Amniotic epithelial cell (primary cell): ENCODE data around the gene EPN1.

Experiments used
- DNase-seq: peaks from one replicate; pipeline ENCODE4 v3.0.0-alpha.2; 2010; ENCODE audit warnings: low read depth

The EPN1 gene

GRCh38 chr19:55679343-55680257 is 4.6 kb downstream of the EPN1 start:
- no peak for DNase-seq

GRCh38 chr19:55680339-55681130 is 5.5 kb downstream of the EPN1 start:
- DNase-seq = no peak

- DNase-seq = no peak
Observed at GRCh38 chr19:55681131-55682092, 6.4 kb downstream of the EPN1 start.

GRCh38 chr19:55683449-55684261 is 8.6 kb downstream of the EPN1 start:
- no peak for DNase-seq

GRCh38 chr19:55684946-55685681 is 10.1 kb downstream of the EPN1 start:
- no peak for DNase-seq

GRCh38 chr19:55685776-55686175 is 10.8 kb downstream of the EPN1 start:
- no peak for DNase-seq

GRCh38 chr19:55686311-55687050 is 11.5 kb downstream of the EPN1 start:
- no peak for DNase-seq

- DNase-seq = no peak
Observed at GRCh38 chr19:55687281-55688201, 12.5 kb downstream of the EPN1 start.

- DNase-seq = no peak
Observed at GRCh38 chr19:55688422-55689218, 13.6 kb downstream of the EPN1 start.

- DNase-seq = no peak
Observed at GRCh38 chr19:55689411-55690108, 14.5 kb downstream of the EPN1 start.

GRCh38 chr19:55690109-55690768 is 15.2 kb downstream of the EPN1 start:
- DNase-seq = no peak

- no peak for DNase-seq
Observed at GRCh38 chr19:55690769-55691545, 15.9 kb downstream of the EPN1 start.

- DNase-seq = no peak
Observed at GRCh38 chr19:55691561-55692481, 16.8 kb downstream of the EPN1 start.

GRCh38 chr19:55692681-55693081 is 17.7 kb downstream of the EPN1 start:
- no peak for DNase-seq
